ENCODE data around the gene C1QA.

DNA sequence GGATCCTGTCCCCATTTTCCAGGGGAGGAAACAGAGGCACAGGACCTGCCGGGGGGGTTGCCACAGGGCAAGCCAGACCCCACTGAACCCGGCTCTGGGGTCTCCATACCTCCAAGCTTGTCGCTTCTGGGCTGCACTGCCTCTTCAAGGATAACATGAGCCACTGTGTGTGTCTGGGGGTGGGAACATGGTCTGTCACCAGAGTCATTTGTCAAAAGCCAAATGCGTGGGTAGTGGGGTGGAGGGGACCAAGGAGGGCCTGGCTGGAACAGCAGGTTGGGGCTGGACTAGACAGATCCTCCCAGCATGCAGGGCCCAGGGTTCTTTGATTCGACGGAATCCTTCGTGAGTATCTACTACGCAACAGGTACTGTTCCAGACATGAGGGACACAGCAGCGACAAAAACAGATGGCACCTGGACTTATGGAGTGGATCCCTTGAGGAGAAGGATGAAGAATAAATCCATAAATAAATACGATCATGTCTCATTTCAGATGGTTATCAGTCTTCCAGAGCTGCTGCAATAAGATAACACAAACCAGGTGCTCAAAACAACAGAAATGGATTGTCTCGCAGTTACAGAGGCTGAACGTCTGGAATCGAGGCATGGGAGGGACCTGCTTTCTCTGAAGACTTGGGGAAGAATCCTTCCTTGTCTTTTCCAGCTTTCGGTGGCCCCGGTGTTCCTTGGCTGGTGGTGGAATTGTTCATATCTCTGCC lies 45.3 kb downstream of the C1QA start:
- TF ChIP-seq, protein P1, sequence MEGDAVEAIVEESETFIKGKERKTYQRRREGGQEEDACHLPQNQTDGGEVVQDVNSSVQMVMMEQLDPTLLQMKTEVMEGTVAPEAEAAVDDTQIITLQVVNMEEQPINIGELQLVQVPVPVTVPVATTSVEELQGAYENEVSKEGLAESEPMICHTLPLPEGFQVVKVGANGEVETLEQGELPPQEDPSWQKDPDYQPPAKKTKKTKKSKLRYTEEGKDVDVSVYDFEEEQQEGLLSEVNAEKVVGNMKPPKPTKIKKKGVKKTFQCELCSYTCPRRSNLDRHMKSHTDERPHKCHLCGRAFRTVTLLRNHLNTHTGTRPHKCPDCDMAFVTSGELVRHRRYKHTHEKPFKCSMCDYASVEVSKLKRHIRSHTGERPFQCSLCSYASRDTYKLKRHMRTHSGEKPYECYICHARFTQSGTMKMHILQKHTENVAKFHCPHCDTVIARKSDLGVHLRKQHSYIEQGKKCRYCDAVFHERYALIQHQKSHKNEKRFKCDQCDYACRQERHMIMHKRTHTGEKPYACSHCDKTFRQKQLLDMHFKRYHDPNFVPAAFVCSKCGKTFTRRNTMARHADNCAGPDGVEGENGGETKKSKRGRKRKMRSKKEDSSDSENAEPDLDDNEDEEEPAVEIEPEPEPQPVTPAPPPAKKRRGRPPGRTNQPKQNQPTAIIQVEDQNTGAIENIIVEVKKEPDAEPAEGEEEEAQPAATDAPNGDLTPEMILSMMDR (IDR thresholded peaks at IDR 0.05), result no peak
- no peak for TF ChIP-seq POLR2A (IDR thresholded peaks at IDR 0.05)

All from right lobe of liver (tissue), 4 donors.